Activated T-cell treated with anti-CD3 and anti-CD28 coated beads for 4 hours (primary cell): ENCODE data around the gene ORMDL2.
"Not testable (repeated sequence)": the region's sequence is repeated elsewhere in the genome, so short reads cannot be mapped to it uniquely, and the experiment has no call there.

Experiments used
- DNase-seq: peaks from one replicate; pipeline ENCODE4 v3.0.0-alpha.2; 2020

Gene ORMDL2

GRCh38 chr12:55861871-55862270, 44.0 kb downstream of the ORMDL2 start:
- DNase-seq = no peak

GRCh38 chr12:55862286-55862685, 44.4 kb downstream of the ORMDL2 start:
- no peak for DNase-seq

- not testable (repeated sequence) for DNase-seq
These were observed 45.1 kb downstream of the ORMDL2 start for GRCh38 chr12:55862931-55863330.

GRCh38 chr12:55865327-55865726, 47.5 kb downstream of the ORMDL2 start:
- no peak for DNase-seq

GRCh38 chr12:55866454-55867004, 48.7 kb downstream of the ORMDL2 start:
- not testable (repeated sequence) for DNase-seq
